Left renal pelvis (tissue), 4 donors: ENCODE results near the gene TSPY1. TPM values are rescaled to one million over a fixed set of nuclear protein-coding genes. Genes with fewer than 3 reads are reported as not detected.
"Not testable (repeated sequence)": the region's sequence is repeated elsewhere in the genome, so short reads cannot be mapped to it uniquely, and the experiment has no call there.

Experiments used
- DNase-seq, 4 donors: peaks; one replicate each; pipeline ENCODE4 v3.0.0-alpha.2; 2013; ENCODE audit warnings: low read depth in 4 of 4, low spot score in 3 of 4
- polyA plus RNA-seq, 4 donors: library from polyadenylated mRNA; unstranded; fragments of 120-200 nt; gene quantifications; one replicate each; pipeline ENCODE4 v1.2.1, GENCODE V29; 2013; ENCODE audit not compliant: insufficient read length in 4 of 4

The TSPY1 gene
- polyA plus RNA-seq = not detected

GRCh38 chrY:9466655-9467054 lies at the start of gene TSPY1:
Gene TSPY1, plus strand, starts transcription at chrY:9466955. Its CDS starts 46 bp downstream, at chrY:9467001.
- DNase-seq = not testable (repeated sequence)

- not testable (repeated sequence) for DNase-seq
Measured at GRCh38 chrY:9486967-9487366, 20.2 kb downstream of the TSPY1 start, which contains the start of gene TSPY9. Gene TSPY9, plus strand, starts transcription at chrY:9487267. Its CDS starts 46 bp downstream, at chrY:9487313.

GRCh38 chrY:9504396-9504795 lies 37.6 kb downstream of the TSPY1 start:
- not testable (repeated sequence) for DNase-seq

- not testable (repeated sequence) for DNase-seq
Measured at GRCh38 chrY:9516287-9516686, 49.5 kb downstream of the TSPY1 start.

Other genes starting within 250 kb of the TSPY1 start
- gene TSPY4, start 129.5 kb upstream of the TSPY1 start, polyA plus RNA-seq = not detected
- gene TSPY8, start 109.2 kb upstream of the TSPY1 start, polyA plus RNA-seq = not detected
- not detected for gene TSPY3, start 68.5 kb upstream of the TSPY1 start, polyA plus RNA-seq
- gene TSPY9, start 20.3 kb downstream of the TSPY1 start, polyA plus RNA-seq = not detected
- gene TSPY10, start 60.9 kb downstream of the TSPY1 start, polyA plus RNA-seq = not detected